Activated T-helper 17 cell treated with anti-CD3 and anti-CD28 coated beads, Interleukin-2, amount 50 U/mL, for 72 hours (primary cell): ENCODE results near the gene SRM. TPM values are rescaled to one million over a fixed set of nuclear protein-coding genes. Genes with fewer than 3 reads are reported as not detected.
"Not testable (repeated sequence)": the region's sequence is repeated elsewhere in the genome, so short reads cannot be mapped to it uniquely, and the experiment has no call there.

Source experiments
- ATAC-seq: fragments of 150-1000 bp; cut with Tn5 transposase; replicated peaks from 2 replicates; pipeline ENCODE4 v1.10.0; 2021; ENCODE audit warnings: mild to moderate bottlenecking, moderate library complexity
- H3K27ac Mint-ChIP-seq: one replicate; pipeline ENCODE4 v1.8.0; 2022; ENCODE audit warnings: mixed read lengths
- H3K27me3 Mint-ChIP-seq: one replicate; pipeline ENCODE4 v1.8.0; 2022; ENCODE audit warnings: mixed read lengths
- H3K36me3 Mint-ChIP-seq: one replicate; pipeline ENCODE4 v1.8.0; 2022; ENCODE audit warnings: low read depth, mild to moderate bottlenecking, mixed read lengths
- H3K4me1 Mint-ChIP-seq: one replicate; pipeline ENCODE4 v1.8.0; 2022; ENCODE audit warnings: mixed read lengths
- H3K4me3 Mint-ChIP-seq: one replicate; pipeline ENCODE4 v1.8.0; 2022; ENCODE audit warnings: mild to moderate bottlenecking, mixed read lengths
- H3K9me3 Mint-ChIP-seq: one replicate; pipeline ENCODE4 v1.8.0; 2022; ENCODE audit warnings: mixed read lengths
- total RNA-seq, 2 donors: library from RNA; stranded (reverse); gene quantifications; one replicate each; pipeline ENCODE4 v1.2.3, GENCODE V29; 2022

The SRM gene
- total RNA-seq, 2 donors from 2014 or later: 83.9 to 225 TPM

- peaks cover 18% of the 10 kb centered on the region for H3K4me1 Mint-ChIP-seq
- H3K36me3 Mint-ChIP-seq: peaks cover 80% of the 10 kb centered on the region
- H3K9me3 Mint-ChIP-seq: no peaks in the 10 kb centered on the region
- no peak overlapping the region for H3K4me3 Mint-ChIP-seq
- no peaks in the 10 kb centered on the region for H3K27me3 Mint-ChIP-seq
- H3K27ac Mint-ChIP-seq: peak overlapping the region; percentile 75
- no peak for ATAC-seq
Measured at GRCh38 chr1:11025618-11026017, 34.2 kb downstream of the SRM start.

GRCh38 chr1:11024874-11025203, 35.0 kb downstream of the SRM start:
- H3K27me3 Mint-ChIP-seq: no peaks in the 10 kb centered on the region
- H3K4me1 Mint-ChIP-seq: peaks cover 18% of the 10 kb centered on the region
- ATAC-seq: peak; percentile 24
- no peak overlapping the region for H3K4me3 Mint-ChIP-seq
- peak overlapping the region; percentile 61 for H3K27ac Mint-ChIP-seq
- H3K36me3 Mint-ChIP-seq: peaks cover 88% of the 10 kb centered on the region
- H3K9me3 Mint-ChIP-seq: no peaks in the 10 kb centered on the region

- Mint-ChIP-seq H3K9me3 (no peaks in the 10 kb centered on the region), H3K4me1 (peaks cover 18% of the 10 kb centered on the region), H3K27ac (peak overlapping the region; percentile 61), H3K27me3 (no peaks in the 10 kb centered on the region), H3K4me3 (no peak overlapping the region), H3K36me3 (peaks cover 92% of the 10 kb centered on the region)
- ATAC-seq: no peak
Measured at GRCh38 chr1:11024154-11024873, 35.5 kb downstream of the SRM start.

DNA sequence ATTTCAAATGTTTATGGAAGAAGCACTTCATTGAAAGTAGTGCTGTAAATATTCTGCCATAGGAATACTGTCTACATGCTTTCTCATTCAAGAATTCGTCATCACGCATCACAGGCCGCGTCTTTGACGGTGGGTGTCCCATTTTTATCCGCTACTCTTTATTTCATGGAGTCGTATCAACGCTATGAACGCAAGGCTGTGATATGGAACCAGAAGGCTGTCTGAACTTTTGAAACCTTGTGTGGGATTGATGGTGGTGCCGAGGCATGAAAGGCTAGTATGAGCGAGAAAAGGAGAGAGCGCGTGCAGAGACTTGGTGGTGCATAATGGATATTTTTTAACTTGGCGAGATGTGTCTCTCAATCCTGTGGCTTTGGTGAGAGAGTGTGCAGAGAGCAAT, 36.6 kb downstream of the SRM start:
- ATAC-seq: no peak
- H3K36me3 Mint-ChIP-seq: peaks cover 98% of the 10 kb centered on the region
- H3K27me3 Mint-ChIP-seq: no peaks in the 10 kb centered on the region
- H3K9me3 Mint-ChIP-seq: no peaks in the 10 kb centered on the region
- H3K4me3 Mint-ChIP-seq: no peak overlapping the region
- H3K4me1 Mint-ChIP-seq: peaks cover 18% of the 10 kb centered on the region
- peak overlapping the region; percentile 16 for H3K27ac Mint-ChIP-seq

DNA sequence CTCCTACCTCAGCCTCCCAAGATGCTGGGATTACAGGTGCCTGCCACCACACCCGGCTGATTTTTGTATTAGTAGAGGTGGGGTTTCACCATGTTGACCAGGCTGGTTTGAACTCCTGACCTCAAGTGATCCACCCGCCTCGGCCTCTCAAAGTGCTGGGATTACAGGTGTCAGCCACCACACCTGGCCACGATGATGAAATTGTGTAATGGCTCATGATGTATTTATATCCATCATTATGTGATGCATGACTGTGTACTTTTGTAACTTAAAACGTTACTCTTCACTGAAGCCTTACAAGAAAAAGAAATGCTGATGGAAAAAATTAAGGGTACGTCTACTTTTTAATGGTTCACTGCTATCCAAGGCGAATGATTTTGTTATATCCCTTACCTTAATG, 39.8 kb downstream of the SRM start:
- H3K36me3 Mint-ChIP-seq: peaks cover 100% of the 10 kb centered on the region
- no peaks in the 10 kb centered on the region for H3K9me3 Mint-ChIP-seq
- H3K4me1 Mint-ChIP-seq: peaks cover 18% of the 10 kb centered on the region
- ATAC-seq: no peak
- H3K27ac Mint-ChIP-seq: no peak overlapping the region
- H3K4me3 Mint-ChIP-seq: no peak overlapping the region
- no peaks in the 10 kb centered on the region for H3K27me3 Mint-ChIP-seq

GRCh38 chr1:11019358-11019757, 40.5 kb downstream of the SRM start:
- peaks cover 15% of the 10 kb centered on the region for H3K4me1 Mint-ChIP-seq
- H3K27ac Mint-ChIP-seq, H3K9me3 Mint-ChIP-seq, H3K4me3 Mint-ChIP-seq, H3K27me3 Mint-ChIP-seq, ATAC-seq: not testable (repeated sequence)
- H3K36me3 Mint-ChIP-seq: peaks cover 100% of the 10 kb centered on the region

- Mint-ChIP-seq H3K27ac (peak overlapping the region; percentile 100), H3K36me3 (peaks cover 59% of the 10 kb centered on the region), H3K9me3 (no peaks in the 10 kb centered on the region), H3K27me3 (no peaks in the 10 kb centered on the region), H3K4me3 (peak overlapping the region; percentile 94), H3K4me1 (no peaks in the 10 kb centered on the region)
- peak; percentile 14 for ATAC-seq
Measured at GRCh38 chr1:11013160-11013531, 46.7 kb downstream of the SRM start.

- peak within 1 kb of the TSS; percentile 94 for H3K4me3 Mint-ChIP-seq
- peak; percentile 92 for ATAC-seq
- no peaks in the 10 kb centered on the region for H3K27me3 Mint-ChIP-seq
- peaks cover 53% of the 10 kb centered on the region for H3K36me3 Mint-ChIP-seq
- H3K27ac Mint-ChIP-seq: peak within 1 kb of the TSS; percentile 100
- H3K9me3 Mint-ChIP-seq: no peaks in the 10 kb centered on the region
- H3K4me1 Mint-ChIP-seq: no peaks in the 10 kb centered on the region
Measured at GRCh38 chr1:11012260-11013159, 47.3 kb downstream of the SRM start, which contains the start of gene TARDBP. TARDBP (plus strand) TSS chr1:11012654; CDS start chr1:11013728, 1,074 bp downstream.

Other genes starting within 250 kb of the SRM start
- gene TARDBP, start 47.4 kb downstream of the SRM start, total RNA-seq: 100 to 1,000 TPM; 120 to 186 TPM
- gene MASP2, start 12.8 kb downstream of the SRM start, total RNA-seq: under 1 TPM in 1 of 2 donors, not detected in 1; 0.43 TPM
- gene EXOSC10, start 39.9 kb upstream of the SRM start, total RNA-seq: 100 to 1,000 TPM in 1 of 2 donors, 10 to 100 TPM in 1; 69.0 to 102 TPM
- gene ANGPTL7, start 129.3 kb upstream of the SRM start, total RNA-seq: not detected
- 10 to 100 TPM; 22.4 to 38.0 TPM for gene MTOR, start 202.5 kb upstream of the SRM start, total RNA-seq
- 10 to 100 TPM; 17.8 to 43.8 TPM for gene UBIAD1, start 213.2 kb upstream of the SRM start, total RNA-seq